C4-2B (cell line): ENCODE results near the gene YIPF3.
A peak's percentile ranks its signal among the peaks of the same experiment; 100 is the strongest.
"Not testable (repeated sequence)": the region's sequence is repeated elsewhere in the genome, so short reads cannot be mapped to it uniquely, and the experiment has no call there.

Experiments used
- H3K27ac ChIP-seq: fragments of 450-650 bp; 2 replicates; pipeline ENCODE4 v1.5.1; 2017
- CTCF ChIP-seq: fragments of 450-650 bp; conservative IDR thresholded peaks from 2 replicates; pipeline ENCODE4 v1.5.1; 2017; ENCODE audit warnings: mild to moderate bottlenecking
- ZFX ChIP-seq: fragments of 450-650 bp; IDR thresholded peaks from 2 replicates; pipeline ENCODE4 v1.6.1; 2017

The YIPF3 gene

GRCh38 chr6:43516697-43517504 lies at the start of gene YIPF3, which contains the start of gene POLR1C:
TSS of gene YIPF3 (minus strand) at chr6:43516926. CDS start at chr6:43516807, 119 bp downstream.
TSS of gene POLR1C (plus strand) at chr6:43517089. CDS start at chr6:43517110, 21 bp downstream.
- TF ChIP-seq ZFX (no peak; the same call in 1 of the 2 replicates), CTCF (no peak)
- H3K27ac ChIP-seq = peak within 1 kb of the TSS; percentile 84

- H3K27ac ChIP-seq = no peak overlapping the region
- TF ChIP-seq ZFX (no peak), CTCF (no peak)
Observed at GRCh38 chr6:43559328-43559727, 42.6 kb upstream of the YIPF3 start.

- not testable (repeated sequence) for H3K27ac ChIP-seq
Observed at GRCh38 chr6:43557620-43558019, 40.9 kb upstream of the YIPF3 start.

- no peak for TF ChIP-seq ZFX
- TF ChIP-seq CTCF = no peak
Observed at GRCh38 chr6:43547222-43547621, 30.5 kb upstream of the YIPF3 start.

DNA sequence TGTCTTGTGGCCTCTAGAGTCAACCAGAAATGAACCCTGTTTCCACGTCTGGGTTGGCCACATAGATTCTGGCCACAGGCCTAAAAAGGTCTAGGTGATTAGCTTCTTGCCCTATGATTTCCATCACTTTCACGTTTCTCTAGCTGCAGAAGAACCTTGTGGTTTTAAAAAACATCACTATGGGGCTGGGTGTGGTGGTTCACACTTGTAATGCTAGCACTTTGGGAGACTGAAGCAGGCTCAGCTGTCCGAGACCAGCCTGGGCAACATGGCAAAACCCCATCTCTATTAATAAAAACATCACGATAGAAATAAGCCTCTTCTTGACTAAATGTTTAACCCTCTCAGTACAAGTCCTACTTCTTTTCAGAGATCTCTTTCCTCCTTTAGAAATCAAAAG lies 27.7 kb upstream of the YIPF3 start:
- no peak for TF ChIP-seq CTCF
- TF ChIP-seq ZFX = no peak
- H3K27ac ChIP-seq = no peak overlapping the region

More at GRCh38 chr6:43547222-43547621, 30.5 kb upstream of the YIPF3 start:
- H3K27ac ChIP-seq = no peak overlapping the region

DNA sequence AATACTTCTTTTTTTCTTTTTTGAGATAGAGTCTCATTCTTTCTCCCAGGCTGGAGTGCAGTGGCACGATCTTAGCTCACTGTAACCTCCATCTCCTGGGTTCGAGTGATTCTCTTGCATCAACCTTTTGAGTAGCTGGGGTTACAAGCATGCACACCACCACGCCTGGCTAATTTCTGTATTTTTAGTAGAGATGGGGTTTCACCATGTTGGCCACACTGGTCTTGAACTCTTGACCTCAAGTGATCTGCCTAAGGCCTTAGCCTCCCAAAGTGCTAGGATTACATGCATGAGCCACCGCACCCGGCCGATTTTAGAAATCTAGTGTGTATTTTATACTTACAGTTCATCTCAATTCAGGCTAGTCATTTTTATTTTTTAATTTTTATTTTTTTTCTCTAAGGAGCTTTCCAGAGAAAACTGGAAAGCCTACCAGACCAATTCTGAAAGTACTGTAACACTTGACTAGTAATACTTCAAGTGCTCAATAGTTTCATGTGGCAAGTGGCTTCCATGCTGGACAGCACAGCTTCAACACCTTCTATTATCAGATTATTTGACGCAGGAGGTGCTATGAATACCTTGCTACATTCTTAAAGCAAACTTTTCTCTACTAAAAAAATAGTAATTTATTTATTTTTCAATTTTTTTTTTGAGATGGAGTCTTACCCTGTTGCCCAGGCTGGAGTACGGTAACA lies 25.2 kb upstream of the YIPF3 start:
- no peak overlapping the region for H3K27ac ChIP-seq

DNA sequence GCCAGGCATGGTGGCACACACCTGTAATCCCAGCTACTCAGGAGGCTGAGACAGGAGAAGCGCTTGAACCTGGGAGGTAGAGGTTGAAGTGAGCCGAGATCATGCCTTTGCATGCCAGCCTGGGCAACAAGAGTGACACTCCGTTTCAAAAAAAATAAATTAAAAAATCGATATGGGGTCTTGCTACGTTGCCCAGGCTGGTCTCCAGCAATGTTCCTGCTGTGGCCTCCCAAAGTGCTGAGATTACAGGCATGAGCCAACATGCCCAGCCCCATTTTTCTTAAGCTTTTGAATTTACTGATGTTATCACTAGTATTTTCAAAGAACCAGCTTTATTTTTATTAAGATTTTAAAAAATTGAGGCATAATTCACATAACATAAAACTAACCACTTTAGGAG lies 23.8 kb upstream of the YIPF3 start:
- no peak overlapping the region for H3K27ac ChIP-seq
- TF ChIP-seq ZFX = no peak
- TF ChIP-seq CTCF = no peak

More for the DNA sequence above, 25.2 kb upstream of the YIPF3 start:
- TF ChIP-seq ZFX (no peak), CTCF (no peak)

- H3K27ac ChIP-seq = not testable (repeated sequence)
Observed at GRCh38 chr6:43539409-43539808, 22.7 kb upstream of the YIPF3 start.

DNA sequence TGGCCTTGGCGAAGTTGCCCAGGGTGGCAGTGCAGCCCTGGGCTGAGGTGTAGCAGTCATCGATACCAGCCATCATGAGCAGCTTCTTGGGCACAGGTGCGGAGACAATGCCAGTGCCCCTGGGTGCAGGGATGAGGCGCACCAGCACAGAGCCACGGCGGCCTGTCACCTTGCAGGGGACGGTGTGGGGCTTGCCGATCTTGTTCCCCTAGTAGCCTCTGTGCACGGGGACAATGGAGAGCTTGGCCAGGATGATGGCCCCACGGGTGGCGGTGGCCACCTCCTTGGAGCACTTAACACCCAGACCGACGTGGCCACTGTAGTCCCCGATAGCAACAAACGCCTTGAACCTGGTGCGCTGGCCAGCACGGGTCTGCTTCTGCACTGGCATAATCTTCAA lies 22.3 kb upstream of the YIPF3 start:
- not testable (repeated sequence) for H3K27ac ChIP-seq
